Measurements from ENCODE around the gene TIFAB.
A peak's percentile ranks its signal among the peaks of the same experiment; 100 is the strongest.

The TIFAB gene

DNA sequence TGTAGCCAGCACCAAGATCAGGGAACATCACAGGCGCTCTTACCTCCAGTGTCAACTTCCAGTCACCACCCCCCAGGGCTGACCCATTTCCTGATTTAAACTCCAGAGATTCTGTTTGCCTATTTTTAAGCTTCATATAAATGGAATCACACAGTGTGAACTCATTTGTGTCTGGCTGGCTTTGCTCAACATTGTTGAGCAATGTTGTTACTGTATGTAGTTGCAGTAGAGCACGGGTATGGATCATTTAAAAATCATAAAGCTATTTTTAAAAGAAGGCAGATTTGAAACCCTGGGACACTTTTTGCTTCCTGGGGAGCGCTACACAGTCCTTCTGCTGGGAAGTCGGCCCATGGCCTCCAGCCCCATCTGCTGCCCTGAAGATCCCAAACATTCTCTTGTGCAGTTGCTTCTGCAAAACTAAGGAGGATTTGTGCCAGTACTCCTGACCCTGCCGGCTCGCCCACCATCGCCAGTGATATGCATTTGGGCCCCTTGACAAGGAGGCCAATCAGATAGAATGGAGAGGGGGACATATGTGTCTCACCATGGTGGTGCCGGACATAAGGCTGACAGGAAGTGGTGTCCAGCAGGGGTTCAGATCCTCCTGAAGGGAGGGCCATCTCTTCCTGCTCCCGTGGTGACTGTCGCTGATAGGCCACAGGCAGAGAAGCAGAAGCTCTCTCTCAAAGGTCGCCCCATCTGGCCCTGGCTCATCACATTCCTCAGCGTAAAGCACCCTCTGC lies 18.3 kb downstream of the TIFAB start:
- TF ChIP-seq, protein P1, sequence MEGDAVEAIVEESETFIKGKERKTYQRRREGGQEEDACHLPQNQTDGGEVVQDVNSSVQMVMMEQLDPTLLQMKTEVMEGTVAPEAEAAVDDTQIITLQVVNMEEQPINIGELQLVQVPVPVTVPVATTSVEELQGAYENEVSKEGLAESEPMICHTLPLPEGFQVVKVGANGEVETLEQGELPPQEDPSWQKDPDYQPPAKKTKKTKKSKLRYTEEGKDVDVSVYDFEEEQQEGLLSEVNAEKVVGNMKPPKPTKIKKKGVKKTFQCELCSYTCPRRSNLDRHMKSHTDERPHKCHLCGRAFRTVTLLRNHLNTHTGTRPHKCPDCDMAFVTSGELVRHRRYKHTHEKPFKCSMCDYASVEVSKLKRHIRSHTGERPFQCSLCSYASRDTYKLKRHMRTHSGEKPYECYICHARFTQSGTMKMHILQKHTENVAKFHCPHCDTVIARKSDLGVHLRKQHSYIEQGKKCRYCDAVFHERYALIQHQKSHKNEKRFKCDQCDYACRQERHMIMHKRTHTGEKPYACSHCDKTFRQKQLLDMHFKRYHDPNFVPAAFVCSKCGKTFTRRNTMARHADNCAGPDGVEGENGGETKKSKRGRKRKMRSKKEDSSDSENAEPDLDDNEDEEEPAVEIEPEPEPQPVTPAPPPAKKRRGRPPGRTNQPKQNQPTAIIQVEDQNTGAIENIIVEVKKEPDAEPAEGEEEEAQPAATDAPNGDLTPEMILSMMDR (IDR thresholded peaks at IDR 0.05; ENCODE audit: control extremely low read depth, extremely low read depth, low read depth, missing control alignments) = no peak
- ChIA-PET CTCF (interaction anchor here (1.0 to 9.2 kb wide), 4 partner anchors 8 to 127 kb away, joined by 3 to 85 read pairs (median 6); no protein-coding TSS in a partner anchor), POLR2A (no interaction called here)
- no peak for DNase-seq (ENCODE audit: extremely low spot score)

DNA sequence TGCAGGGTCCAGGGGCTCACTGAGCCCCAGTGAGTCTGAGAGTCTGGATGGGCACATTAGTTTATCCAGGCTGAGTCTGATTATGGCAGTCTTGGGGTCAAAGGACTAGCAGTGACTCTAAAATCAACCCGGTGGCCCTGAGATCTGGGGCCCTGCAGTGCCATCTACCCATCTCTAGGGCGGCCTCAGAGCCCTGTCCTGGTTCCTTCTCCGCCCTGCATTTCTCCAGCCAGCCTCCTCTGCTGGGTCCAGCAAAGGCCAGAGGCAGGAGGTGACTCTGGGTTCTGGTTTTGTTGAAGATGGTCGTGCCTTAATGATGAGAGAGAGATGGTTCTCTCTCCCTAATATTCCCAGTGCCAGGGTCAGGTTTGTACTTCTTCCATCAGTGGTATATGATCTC lies 20.0 kb downstream of the TIFAB start:
- TF ChIP-seq, protein P1 (IDR thresholded peaks at IDR 0.05; ENCODE audit: control extremely low read depth, extremely low read depth, low read depth, missing control alignments) = no peak
- DNase-seq (ENCODE audit: extremely low spot score) = no peak
- ChIA-PET CTCF (no interaction called here), POLR2A (no interaction called here)

DNA sequence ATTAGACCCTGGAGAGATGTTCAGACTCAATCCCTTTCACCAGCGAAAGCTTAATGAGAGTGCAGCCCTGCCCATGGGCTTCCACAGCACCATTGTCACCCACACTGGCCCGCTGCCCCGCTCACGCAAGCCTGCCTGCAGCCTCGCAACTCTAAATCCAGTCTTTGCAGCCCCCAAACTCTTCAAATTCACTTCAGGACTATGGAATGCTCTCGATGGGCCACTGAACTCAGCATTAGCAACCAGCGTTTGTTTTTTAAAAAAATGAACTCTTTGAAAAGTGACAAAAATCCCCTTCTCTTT lies 22.1 kb downstream of the TIFAB start:
- ChIA-PET POLR2A (no interaction called here), CTCF (no interaction called here)
- TF ChIP-seq, protein P1 (IDR thresholded peaks at IDR 0.05; ENCODE audit: control extremely low read depth, extremely low read depth, low read depth, missing control alignments) = no peak
- no peak for DNase-seq (ENCODE audit: extremely low spot score)

DNA sequence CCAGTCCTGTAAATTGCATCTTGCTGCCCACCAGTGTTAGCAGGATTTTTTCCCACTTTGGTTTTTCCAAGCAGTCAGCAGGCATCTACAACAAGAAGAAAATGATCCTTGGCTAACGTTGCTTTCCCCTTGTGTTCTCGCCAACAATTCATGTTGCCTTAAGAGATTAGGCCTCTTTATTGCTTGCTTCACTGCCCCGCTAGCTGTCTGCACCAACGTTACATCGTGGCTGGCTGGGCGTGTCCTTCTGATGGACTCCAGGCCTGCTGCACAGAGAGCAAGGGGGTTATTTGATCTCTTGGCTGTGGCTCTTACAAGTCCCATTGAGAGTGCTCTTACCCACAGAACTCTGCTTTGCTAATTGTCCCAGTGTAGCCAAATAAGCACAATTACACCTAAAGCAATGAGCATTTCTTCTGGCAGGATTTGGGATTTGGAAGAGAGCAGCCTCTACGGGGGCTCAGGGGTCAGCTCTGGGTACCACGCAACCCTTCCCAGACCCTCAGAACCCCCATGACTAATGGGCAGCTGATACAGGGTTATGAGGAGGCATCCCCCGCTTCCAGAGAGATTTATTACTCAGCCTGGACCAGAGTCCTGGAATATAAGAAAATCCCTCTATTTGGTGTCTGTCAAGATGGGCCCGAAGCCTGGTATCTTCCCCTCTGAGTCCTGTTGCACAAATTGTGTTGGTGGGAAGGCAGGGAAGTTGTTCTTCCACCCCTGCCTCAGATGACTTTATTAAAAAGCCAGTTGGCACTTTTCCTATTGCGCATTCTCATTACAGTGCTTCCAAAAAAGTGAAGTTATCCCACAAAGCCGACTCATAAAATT lies 22.6 kb downstream of the TIFAB start:
- CTCF ChIA-PET = interaction anchor here (1.2 to 6.5 kb wide), 2 partner anchors 8 to 28 kb away, joined by 3 to 85 read pairs; no protein-coding TSS in a partner anchor
- DNase-seq (ENCODE audit: extremely low spot score) = no peak
- TF ChIP-seq, protein P1 (IDR thresholded peaks at IDR 0.05; ENCODE audit: control extremely low read depth, extremely low read depth, low read depth, missing control alignments) = no peak
- POLR2A ChIA-PET = no interaction called here

DNA sequence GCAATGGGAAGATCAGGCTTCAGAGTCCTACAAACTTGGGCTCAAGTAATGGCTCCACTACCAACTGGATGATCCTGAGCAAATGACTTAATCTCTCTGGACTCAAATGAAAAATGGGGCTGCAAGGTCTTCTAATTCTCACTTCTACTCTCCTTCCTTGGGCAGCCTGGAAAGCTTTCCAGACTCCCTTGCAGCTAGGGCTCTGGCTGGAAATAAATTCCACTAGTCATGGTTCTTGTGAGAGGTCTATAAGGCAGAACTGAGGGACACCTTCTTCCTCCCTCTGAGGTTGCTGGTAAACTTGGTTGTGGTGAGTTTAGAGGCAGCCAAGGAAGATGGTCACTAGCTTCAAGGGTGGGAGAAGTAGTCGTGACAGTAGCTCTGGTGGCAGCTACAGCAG lies 23.6 kb downstream of the TIFAB start:
- TF ChIP-seq, protein P1 (IDR thresholded peaks at IDR 0.05; ENCODE audit: control extremely low read depth, extremely low read depth, low read depth, missing control alignments) = no peak
- ChIA-PET CTCF (interaction anchor here (0.6 to 6.5 kb wide), 3 partner anchors 9 to 32 kb away, joined by 3 to 85 read pairs (median 3); no protein-coding TSS in a partner anchor), POLR2A (no interaction called here)
- DNase-seq (ENCODE audit: extremely low spot score) = no peak

DNA sequence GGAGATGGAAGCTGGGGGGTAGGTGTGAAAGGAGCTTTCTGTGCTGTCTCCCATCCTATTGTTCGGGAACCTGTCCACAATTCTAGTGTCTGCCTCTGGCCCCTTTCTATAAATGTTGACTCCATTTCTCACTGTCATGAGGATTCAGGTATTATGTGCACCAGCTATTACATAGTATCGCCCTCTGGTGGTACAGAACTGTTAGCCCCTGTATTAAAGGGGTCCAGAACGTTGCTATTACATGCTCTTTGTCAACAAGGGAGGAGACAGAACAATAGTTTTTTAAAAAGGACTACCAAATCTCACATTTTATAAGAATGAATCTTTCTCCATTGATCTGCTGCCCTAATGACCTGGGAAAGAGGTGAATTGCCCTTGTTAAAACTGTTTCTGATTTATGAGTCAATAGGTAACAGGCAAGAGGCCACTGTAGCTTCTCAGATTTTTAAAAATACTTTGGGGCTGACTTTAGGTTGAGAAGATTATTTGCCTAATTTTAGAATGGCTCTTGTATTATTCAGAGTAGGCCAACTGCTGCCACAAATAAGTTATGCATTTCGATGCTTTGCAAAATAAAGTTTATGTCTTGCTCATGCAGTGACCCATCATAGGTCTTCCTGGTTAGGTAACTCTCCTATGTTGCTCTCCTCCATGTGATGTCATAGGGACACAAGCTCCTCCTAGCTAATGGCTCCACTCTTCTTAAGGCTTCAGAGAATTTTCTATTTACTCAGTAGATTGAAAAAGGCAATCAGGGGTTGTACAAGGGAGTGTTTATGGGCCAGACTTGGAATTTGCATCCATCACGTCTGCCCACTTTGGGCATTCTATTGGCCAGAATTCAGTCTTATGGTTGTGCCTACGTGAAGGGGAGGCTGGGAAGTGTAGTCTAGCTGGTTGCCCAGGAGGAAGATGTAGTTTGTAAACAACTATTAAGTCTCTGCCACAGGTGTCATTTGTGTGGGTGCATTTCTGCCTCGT lies 25.8 kb downstream of the TIFAB start:
- TF ChIP-seq, protein P1 (IDR thresholded peaks at IDR 0.05; ENCODE audit: control extremely low read depth, extremely low read depth, low read depth, missing control alignments) = peak; percentile 83
- POLR2A ChIA-PET = no interaction called here
- peak; percentile 67 for DNase-seq (ENCODE audit: extremely low spot score)
- CTCF ChIA-PET = interaction anchor here (0.6 to 6.5 kb wide), 26 partner anchors 11 to 239 kb away, joined by 3 to 85 read pairs (median 5); partner anchors contain the start of gene DCANP1
